ENCODE measurements around the gene FBXL20.
A peak's percentile ranks its signal among the peaks of the same experiment; 100 is the strongest.
"Not testable (repeated sequence)": the region's sequence is repeated elsewhere in the genome, so short reads cannot be mapped to it uniquely, and the experiment has no call there.

FBXL20 gene

GRCh38 chr17:39283098-39283497 is 118.3 kb downstream of the FBXL20 start:
- Mint-ChIP-seq H3K27me3 (ENCODE audit: low read depth) (no peaks in the 10 kb centered on the region), H3K9me3 (no peaks in the 10 kb centered on the region), H3K4me1 (ENCODE audit: low read depth) (no peaks in the 10 kb centered on the region), H3K36me3 (ENCODE audit: low read depth) (no peaks in the 10 kb centered on the region), H3K27ac (no peak overlapping the region), H3K4me3 (no peak overlapping the region)
- no peak for DNase-seq (ENCODE audit: low spot score)

GRCh38 chr17:39281806-39282205 is 119.6 kb downstream of the FBXL20 start:
- no peaks in the 10 kb centered on the region for H3K4me1 Mint-ChIP-seq (ENCODE audit: low read depth)
- H3K36me3 Mint-ChIP-seq (ENCODE audit: low read depth): peaks cover 3% of the 10 kb centered on the region
- no peak for DNase-seq (ENCODE audit: low spot score)
- no peak overlapping the region for H3K4me3 Mint-ChIP-seq
- H3K27me3 Mint-ChIP-seq (ENCODE audit: low read depth): no peaks in the 10 kb centered on the region
- no peak overlapping the region for H3K27ac Mint-ChIP-seq
- H3K9me3 Mint-ChIP-seq: no peaks in the 10 kb centered on the region

- not testable (repeated sequence) for DNase-seq (ENCODE audit: low spot score); H3K36me3 Mint-ChIP-seq (ENCODE audit: low read depth); H3K9me3 Mint-ChIP-seq; H3K27me3 Mint-ChIP-seq (ENCODE audit: low read depth); H3K27ac Mint-ChIP-seq; H3K4me1 Mint-ChIP-seq (ENCODE audit: low read depth); H3K4me3 Mint-ChIP-seq
Measured at GRCh38 chr17:39278246-39278645, 123.2 kb downstream of the FBXL20 start.

GRCh38 chr17:39277110-39277509 is 124.3 kb downstream of the FBXL20 start:
- H3K4me3 Mint-ChIP-seq: no peak overlapping the region
- no peaks in the 10 kb centered on the region for H3K9me3 Mint-ChIP-seq
- no peak for DNase-seq (ENCODE audit: low spot score)
- no peaks in the 10 kb centered on the region for H3K27me3 Mint-ChIP-seq (ENCODE audit: low read depth)
- no peak overlapping the region for H3K27ac Mint-ChIP-seq
- H3K4me1 Mint-ChIP-seq (ENCODE audit: low read depth): no peaks in the 10 kb centered on the region
- H3K36me3 Mint-ChIP-seq (ENCODE audit: low read depth): peaks cover 4% of the 10 kb centered on the region

- no peaks in the 10 kb centered on the region for H3K4me1 Mint-ChIP-seq (ENCODE audit: low read depth)
- DNase-seq (ENCODE audit: low spot score): no peak
- no peak overlapping the region for H3K27ac Mint-ChIP-seq
- H3K4me3 Mint-ChIP-seq: no peak overlapping the region
- peaks cover 4% of the 10 kb centered on the region for H3K36me3 Mint-ChIP-seq (ENCODE audit: low read depth)
- no peaks in the 10 kb centered on the region for H3K9me3 Mint-ChIP-seq
- no peaks in the 10 kb centered on the region for H3K27me3 Mint-ChIP-seq (ENCODE audit: low read depth)
Measured at GRCh38 chr17:39276113-39276512, 125.3 kb downstream of the FBXL20 start.

GRCh38 chr17:39271546-39271945 is 129.9 kb downstream of the FBXL20 start:
- no peaks in the 10 kb centered on the region for H3K9me3 Mint-ChIP-seq
- H3K27me3 Mint-ChIP-seq (ENCODE audit: low read depth): no peaks in the 10 kb centered on the region
- no peak overlapping the region for H3K27ac Mint-ChIP-seq
- peaks cover 4% of the 10 kb centered on the region for H3K36me3 Mint-ChIP-seq (ENCODE audit: low read depth)
- H3K4me3 Mint-ChIP-seq: no peak overlapping the region
- DNase-seq (ENCODE audit: low spot score): no peak
- no peaks in the 10 kb centered on the region for H3K4me1 Mint-ChIP-seq (ENCODE audit: low read depth)

- DNase-seq (ENCODE audit: low spot score): no peak
- Mint-ChIP-seq H3K4me3 (no peak overlapping the region), H3K27me3 (ENCODE audit: low read depth) (no peaks in the 10 kb centered on the region), H3K9me3 (no peaks in the 10 kb centered on the region), H3K27ac (no peak overlapping the region), H3K36me3 (ENCODE audit: low read depth) (peaks cover 4% of the 10 kb centered on the region), H3K4me1 (ENCODE audit: low read depth) (no peaks in the 10 kb centered on the region)
Measured at GRCh38 chr17:39270923-39271322, 130.5 kb downstream of the FBXL20 start.

GRCh38 chr17:39264119-39264518 is 137.3 kb downstream of the FBXL20 start:
- H3K9me3 Mint-ChIP-seq: no peaks in the 10 kb centered on the region
- no peak overlapping the region for H3K27ac Mint-ChIP-seq
- peaks cover 10% of the 10 kb centered on the region for H3K36me3 Mint-ChIP-seq (ENCODE audit: low read depth)
- H3K4me1 Mint-ChIP-seq (ENCODE audit: low read depth): no peaks in the 10 kb centered on the region
- DNase-seq (ENCODE audit: low spot score): no peak
- no peaks in the 10 kb centered on the region for H3K27me3 Mint-ChIP-seq (ENCODE audit: low read depth)
- H3K4me3 Mint-ChIP-seq: no peak overlapping the region

- no peaks in the 10 kb centered on the region for H3K4me1 Mint-ChIP-seq (ENCODE audit: low read depth)
- DNase-seq (ENCODE audit: low spot score): no peak
- peaks cover 16% of the 10 kb centered on the region for H3K36me3 Mint-ChIP-seq (ENCODE audit: low read depth)
- no peaks in the 10 kb centered on the region for H3K9me3 Mint-ChIP-seq
- no peak overlapping the region for H3K27ac Mint-ChIP-seq
- no peak overlapping the region for H3K4me3 Mint-ChIP-seq
- no peaks in the 10 kb centered on the region for H3K27me3 Mint-ChIP-seq (ENCODE audit: low read depth)
Measured at GRCh38 chr17:39261286-39261685, 140.1 kb downstream of the FBXL20 start.

- no peak overlapping the region for H3K27ac Mint-ChIP-seq
- peaks cover 8% of the 10 kb centered on the region for H3K36me3 Mint-ChIP-seq (ENCODE audit: low read depth)
- no peaks in the 10 kb centered on the region for H3K9me3 Mint-ChIP-seq
- no peak overlapping the region for H3K4me3 Mint-ChIP-seq
- H3K4me1 Mint-ChIP-seq (ENCODE audit: low read depth): no peaks in the 10 kb centered on the region
- H3K27me3 Mint-ChIP-seq (ENCODE audit: low read depth): no peaks in the 10 kb centered on the region
- DNase-seq (ENCODE audit: low spot score): no peak
Measured at GRCh38 chr17:39252788-39253460, 148.5 kb downstream of the FBXL20 start.

GRCh38 chr17:39251997-39252396 is 149.4 kb downstream of the FBXL20 start:
- no peaks in the 10 kb centered on the region for H3K27me3 Mint-ChIP-seq (ENCODE audit: low read depth)
- H3K36me3 Mint-ChIP-seq (ENCODE audit: low read depth): peaks cover 7% of the 10 kb centered on the region
- no peaks in the 10 kb centered on the region for H3K4me1 Mint-ChIP-seq (ENCODE audit: low read depth)
- H3K4me3 Mint-ChIP-seq: no peak overlapping the region
- no peak for DNase-seq (ENCODE audit: low spot score)
- no peaks in the 10 kb centered on the region for H3K9me3 Mint-ChIP-seq
- no peak overlapping the region for H3K27ac Mint-ChIP-seq

GRCh38 chr17:39250076-39250475 is 151.3 kb downstream of the FBXL20 start:
- H3K9me3 Mint-ChIP-seq; H3K36me3 Mint-ChIP-seq (ENCODE audit: low read depth); H3K27ac Mint-ChIP-seq; H3K4me3 Mint-ChIP-seq; DNase-seq (ENCODE audit: low spot score); H3K4me1 Mint-ChIP-seq (ENCODE audit: low read depth); H3K27me3 Mint-ChIP-seq (ENCODE audit: low read depth): not testable (repeated sequence)

- DNase-seq (ENCODE audit: low spot score): no peak
- H3K36me3 Mint-ChIP-seq (ENCODE audit: low read depth): no peaks in the 10 kb centered on the region
- peaks cover 7% of the 10 kb centered on the region for H3K4me1 Mint-ChIP-seq (ENCODE audit: low read depth)
- peaks cover 3% of the 10 kb centered on the region for H3K27me3 Mint-ChIP-seq (ENCODE audit: low read depth)
- H3K27ac Mint-ChIP-seq: no peak overlapping the region
- no peaks in the 10 kb centered on the region for H3K9me3 Mint-ChIP-seq
- no peak overlapping the region for H3K4me3 Mint-ChIP-seq
Measured at GRCh38 chr17:39246274-39246673, 155.2 kb downstream of the FBXL20 start.

GRCh38 chr17:39244600-39245570 is 156.5 kb downstream of the FBXL20 start:
- Mint-ChIP-seq H3K4me1 (ENCODE audit: low read depth) (peaks cover 7% of the 10 kb centered on the region), H3K27me3 (ENCODE audit: low read depth) (peaks cover 3% of the 10 kb centered on the region), H3K27ac (no peak overlapping the region), H3K9me3 (no peaks in the 10 kb centered on the region), H3K4me3 (no peak overlapping the region), H3K36me3 (ENCODE audit: low read depth) (no peaks in the 10 kb centered on the region)
- peak; percentile 74 for DNase-seq (ENCODE audit: low spot score)
